ENCODE results near the gene FGD6.

The FGD6 gene

DNA sequence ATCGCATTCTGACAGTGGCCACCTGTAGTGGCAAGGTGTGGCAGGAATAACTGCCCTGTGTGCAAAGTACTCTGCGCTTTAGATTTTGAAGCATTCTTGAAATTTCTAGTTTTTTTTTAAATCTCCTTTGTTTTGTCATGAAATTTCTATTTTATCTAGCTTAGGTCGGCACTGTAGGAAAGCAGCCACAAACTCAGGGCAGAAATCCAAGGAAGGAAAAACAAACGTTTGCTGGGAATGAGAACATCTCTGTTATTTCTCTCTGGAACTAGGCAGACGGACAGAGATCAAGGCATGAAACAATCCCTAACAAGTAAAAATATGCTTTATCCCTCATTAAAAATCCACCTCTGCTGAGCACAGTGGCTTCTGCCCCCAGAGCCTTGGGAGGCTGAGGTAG is 142.5 kb downstream of the FGD6 start:
- DNase-seq, result no peak

DNA sequence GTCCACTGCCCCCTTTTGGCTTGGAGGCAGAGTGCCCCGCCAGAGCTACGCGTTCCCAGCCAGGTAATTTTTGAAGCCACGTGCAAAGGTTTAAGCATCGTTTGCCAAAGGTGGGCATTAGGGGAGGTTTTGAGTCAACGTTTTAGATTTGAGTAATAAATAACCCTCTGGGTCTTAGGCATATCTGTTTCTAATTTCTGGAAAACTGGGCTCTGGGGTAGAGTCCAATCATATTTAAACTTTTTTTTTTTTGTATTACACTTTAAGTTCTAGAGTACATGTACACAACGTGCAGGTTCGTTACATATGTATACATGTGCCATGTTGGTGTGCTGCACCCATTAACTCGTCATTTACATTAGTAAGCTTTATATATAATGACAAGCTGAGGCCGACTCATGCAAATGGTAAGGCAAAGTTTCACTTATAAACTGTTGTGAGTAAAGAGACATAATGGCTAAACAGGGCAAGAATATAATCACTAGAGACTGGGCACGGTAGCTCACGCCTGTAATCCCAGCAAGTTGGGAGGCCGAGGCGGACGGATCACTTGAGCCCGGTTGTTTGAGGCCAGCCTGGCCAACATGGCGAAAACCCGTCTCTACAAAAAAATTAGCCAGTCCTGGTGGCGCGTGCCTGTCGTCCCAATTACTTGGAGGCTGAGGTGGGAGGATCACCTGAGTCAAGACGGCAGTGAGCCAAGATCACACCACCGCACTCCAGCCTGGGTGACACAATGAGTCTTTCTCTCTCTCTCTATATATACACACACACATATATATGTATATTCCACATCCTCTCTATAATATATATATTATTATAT is 143.4 kb downstream of the FGD6 start:
- no peak for DNase-seq

DNA sequence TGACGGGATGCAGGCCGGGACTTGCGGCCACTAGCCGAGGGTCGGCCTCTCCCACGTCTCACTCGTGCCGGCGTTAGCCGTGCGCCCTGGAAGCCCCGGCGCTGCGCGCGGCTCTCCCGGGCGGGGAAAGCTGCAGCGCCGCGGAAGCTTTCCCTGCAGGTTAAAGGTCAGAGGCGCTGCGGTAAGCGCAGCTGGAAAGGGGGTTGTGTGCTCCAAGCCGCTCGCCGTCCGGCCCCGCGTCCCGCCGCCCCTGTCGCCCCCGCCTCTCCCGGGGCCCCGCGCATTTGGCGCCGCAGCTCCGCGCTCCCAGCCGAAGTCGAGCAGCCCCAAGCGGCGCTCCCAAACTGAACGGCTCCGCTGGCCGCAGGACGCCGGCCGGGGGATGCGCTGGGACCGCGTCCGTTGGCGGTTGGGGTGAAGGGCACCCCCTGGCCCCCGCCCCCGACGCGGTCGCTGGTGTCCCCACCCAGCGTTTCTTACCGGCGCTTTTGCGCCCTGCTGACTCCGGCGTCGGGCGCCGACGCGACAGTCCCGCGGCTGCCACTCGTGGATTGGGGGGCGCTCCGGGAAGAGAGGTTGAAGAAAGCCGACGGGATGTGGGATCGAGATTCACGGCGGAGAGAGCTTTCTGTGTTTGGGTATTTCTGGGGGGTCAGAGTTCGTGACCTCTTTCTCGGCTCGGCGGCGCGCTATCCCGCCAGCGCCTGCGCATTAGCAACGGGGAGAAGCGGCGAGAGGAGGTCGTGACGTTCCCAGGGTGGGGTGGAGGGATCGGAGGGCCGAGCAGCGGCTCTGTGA is 144.2 kb downstream of the FGD6 start, which contains the start of gene NR2C1:
TSS of gene NR2C1 (minus strand) at position 719 of the 798 bp plus-strand sequence. CDS start 6,234 bp downstream, outside the sequence.
- peak; percentile 76 for DNase-seq

DNA sequence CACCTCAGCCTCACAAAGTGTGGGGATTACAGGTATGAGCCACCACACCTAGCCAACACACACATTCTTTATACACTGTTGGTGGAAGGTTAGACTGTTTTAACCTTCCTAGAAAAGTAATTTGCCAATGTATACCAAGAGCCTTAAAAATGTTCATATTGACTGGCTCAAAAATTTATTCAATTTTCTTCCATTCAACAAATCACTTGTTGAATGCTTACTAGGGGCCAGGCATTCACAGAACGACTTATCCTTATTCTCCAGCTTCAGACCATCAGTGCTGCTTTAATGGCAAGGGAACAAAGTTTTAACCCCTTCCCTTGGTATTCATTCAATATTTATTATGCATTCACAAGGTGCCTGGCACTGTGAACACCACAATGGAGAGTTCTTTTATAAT is 146.9 kb downstream of the FGD6 start:
- DNase-seq, result no peak

DNA sequence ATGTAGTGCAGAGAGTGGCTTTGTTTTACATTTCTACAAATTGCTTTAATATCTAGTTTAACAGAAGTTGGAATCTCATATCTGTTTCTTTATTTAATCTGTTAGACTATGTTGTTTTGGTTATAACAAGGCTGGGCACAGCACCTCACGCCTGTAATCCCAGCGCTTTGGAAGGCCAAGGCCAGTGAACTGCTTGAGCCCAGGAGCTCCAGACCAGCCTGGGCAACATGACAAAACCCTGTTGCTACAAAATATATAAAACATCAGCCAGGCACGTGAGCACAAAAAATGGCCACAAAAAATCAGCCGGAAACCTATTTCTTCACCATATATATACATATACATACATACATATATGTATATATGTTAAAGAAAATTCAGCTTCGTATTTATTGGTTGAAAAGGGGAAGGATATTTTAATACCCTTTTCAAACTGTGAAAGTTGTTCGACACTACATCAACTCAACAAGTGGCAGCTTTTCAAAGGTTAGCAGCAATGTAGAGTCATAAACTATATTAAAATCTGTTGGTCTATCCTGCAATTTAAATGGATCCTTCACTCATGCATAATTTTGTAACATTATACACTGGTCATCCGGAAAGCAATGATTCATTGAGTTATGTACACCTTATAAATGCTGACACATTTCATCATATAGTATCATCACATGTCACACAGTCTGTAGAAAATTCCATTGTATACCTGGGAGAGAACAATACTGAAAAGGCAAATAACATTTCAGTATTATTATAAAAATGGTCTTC is 151.0 kb downstream of the FGD6 start:
- no peak for DNase-seq

DNA sequence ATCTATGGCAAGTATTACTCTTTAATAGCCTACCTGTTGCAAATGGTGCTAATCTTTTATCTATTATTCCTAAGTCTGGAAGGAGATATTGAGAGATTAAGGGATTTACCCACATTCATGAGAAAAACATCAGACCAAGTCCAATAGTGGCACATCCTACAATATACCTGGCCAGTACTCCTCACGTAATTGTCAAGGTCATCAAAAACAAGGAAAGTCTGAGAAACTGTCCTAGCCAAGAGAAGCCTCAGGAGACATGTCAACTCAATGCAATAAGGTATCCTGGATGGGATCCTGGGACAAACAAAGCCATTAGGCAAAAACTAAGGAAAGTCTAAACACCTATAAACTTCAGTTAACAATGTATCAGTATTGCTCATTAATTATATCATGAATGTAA is 156.3 kb downstream of the FGD6 start:
- no peak for DNase-seq

DNA sequence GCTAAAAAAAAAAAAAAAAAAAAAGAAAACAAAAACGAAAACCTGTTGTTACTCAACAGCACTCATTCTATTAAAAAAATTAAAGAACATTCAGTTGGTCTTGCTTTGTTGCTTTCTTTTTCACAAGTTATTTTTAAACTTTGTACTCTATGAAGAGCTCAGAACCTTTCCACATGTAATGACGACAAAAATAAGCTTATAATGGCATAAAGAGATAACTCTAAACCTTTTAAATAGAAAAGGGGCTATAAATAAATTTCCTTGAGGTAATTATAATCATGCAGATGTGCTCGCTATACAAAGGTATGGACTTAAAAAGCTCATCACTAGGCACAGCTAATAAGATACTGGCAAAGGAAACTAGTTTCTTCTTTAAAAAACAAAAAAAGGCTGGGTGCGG is 157.3 kb downstream of the FGD6 start:
- no peak for DNase-seq

DNA sequence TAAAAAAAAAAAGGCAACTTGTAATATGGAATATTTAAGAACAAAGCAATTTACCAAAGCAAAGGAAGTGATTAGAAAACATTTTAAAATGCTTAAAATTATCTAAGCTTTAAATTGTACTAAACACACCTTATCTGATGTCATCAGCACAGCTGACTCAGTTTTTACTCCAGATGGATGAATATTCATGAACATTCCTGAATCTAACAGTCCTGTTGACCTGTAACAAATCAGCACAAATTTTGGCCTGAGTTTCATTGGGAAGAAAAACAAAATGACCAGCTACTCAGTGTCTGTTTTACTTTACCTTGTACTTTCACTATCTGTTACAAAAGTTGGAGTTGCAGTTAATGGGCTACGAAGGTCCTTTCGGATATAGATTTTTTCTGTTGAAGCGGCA is 159.8 kb downstream of the FGD6 start:
- no peak for DNase-seq

DNA sequence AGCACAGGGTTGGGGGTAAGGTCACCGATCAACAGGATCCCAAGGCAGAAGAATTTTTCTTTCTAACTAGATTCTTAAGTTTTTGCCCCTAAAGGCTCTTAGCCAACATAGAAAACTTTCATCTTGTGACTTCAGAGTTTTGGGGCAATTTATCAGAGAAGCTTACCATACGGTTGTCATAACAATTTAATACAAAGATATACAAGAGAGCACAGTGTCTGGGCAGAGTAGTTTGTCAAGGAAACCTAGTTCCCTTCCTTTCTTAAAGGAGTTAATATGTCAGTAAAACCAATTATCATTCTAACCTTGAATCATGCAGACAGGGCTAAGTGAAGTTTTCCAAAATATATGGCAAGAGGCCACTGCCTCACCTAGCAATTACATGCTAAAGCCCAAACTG is 162.2 kb downstream of the FGD6 start:
- no peak for DNase-seq

DNA sequence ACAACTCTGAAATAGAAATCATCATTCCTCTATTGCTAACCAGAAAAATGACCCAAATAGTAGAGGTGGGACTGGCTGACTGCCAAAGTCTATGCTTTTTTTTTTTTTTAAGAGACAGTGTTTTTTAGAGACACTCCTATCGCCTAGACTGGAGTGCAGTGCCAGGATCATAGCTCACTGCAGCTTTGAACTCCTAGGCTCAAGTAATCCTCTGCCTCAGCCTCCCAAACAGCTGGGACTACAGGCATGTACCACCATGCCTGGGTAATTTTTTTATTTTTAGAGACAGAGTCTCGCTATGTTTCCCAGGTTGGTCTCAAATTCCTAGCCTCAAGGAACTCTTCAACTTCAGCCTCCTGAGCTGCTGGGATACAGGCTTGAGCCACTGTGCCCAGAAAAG is 163.1 kb downstream of the FGD6 start:
- no peak for DNase-seq

DNA sequence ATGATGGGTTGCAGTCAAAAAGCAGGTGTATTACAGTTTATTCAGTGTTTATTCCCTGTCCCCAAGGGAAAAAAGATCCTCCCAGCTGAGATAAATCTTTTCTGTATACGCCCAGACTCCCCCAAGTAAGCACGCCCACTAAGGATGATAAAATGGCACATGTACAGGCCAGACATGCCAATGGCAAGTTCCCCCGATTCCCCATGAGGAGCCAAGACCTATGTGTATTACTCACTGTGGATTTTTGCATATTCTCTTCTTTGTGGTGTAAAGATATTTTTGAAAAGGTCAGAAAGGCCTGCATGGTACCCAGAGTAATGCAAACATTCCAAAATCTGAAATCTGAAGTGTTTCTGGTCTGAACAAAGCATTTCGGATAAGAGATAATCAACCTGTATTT is 166.0 kb downstream of the FGD6 start:
- no peak for DNase-seq

DNA sequence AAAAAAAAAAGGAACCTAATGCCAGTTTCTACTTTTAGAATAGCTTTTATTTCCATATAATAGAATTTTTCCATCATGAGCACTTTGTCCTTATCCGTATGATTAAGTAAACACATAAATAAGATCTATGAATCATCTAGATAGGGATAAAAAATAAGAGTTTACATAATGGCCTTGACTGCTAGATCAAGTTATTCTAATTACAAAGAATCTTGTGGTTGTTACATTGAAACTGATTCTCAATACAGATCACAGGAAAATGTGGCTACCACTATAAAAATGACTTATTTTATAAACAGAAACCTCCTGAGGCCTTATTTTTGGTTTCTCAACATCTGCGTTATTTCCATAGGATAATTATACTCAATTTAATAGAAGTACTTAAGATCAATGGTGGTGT is 179.4 kb downstream of the FGD6 start:
- DNase-seq, result no peak

DNA sequence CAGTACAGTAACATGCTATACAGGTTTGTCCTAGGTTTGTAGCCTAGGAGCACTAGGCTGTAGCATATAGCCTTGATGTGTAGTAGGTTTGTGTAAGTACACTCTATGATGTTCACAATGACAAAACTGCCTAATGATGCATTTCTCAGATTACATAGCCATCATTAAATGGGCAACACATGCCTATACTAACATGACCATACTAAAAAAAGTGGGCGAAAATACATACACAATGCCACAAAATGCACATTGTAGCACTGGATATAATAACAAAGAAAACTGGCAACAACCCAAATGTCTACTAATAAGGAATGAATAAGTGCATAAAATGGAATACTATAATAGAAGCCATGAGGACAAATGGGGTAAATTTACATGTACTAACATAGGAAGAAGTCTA is 182.5 kb downstream of the FGD6 start:
- no peak for DNase-seq

All from NCI-H1694 treated with DMSO at 0.1 percent for 48 hours (cell line).